Ammon's horn (tissue), 1 donor: ENCODE measurements around the gene SHISAL2A.

Experiments
- DNase-seq: peaks from one replicate; pipeline ENCODE4 v3.0.0-alpha.2; 2016; ENCODE audit warnings: low spot score

Gene SHISAL2A

GRCh38 chr1:52632732-52633290 lies at the start of gene SHISAL2A:
SHISAL2A (plus strand) TSS chr1:52633168; CDS start chr1:52633494, 326 bp downstream.
- DNase-seq = peak; percentile 12

- no peak for DNase-seq
These were observed 47.5 kb upstream of the SHISAL2A start for GRCh38 chr1:52585474-52585873.

GRCh38 chr1:52588027-52588426 lies 44.9 kb upstream of the SHISAL2A start:
- DNase-seq = no peak

- peak; percentile 39 for DNase-seq
These were observed 44.4 kb upstream of the SHISAL2A start for GRCh38 chr1:52588535-52588934.

- no peak for DNase-seq
These were observed 42.7 kb upstream of the SHISAL2A start for GRCh38 chr1:52590266-52590665.

GRCh38 chr1:52592637-52593323 lies 40.2 kb upstream of the SHISAL2A start:
- no peak for DNase-seq

GRCh38 chr1:52593495-52593894 lies 39.5 kb upstream of the SHISAL2A start:
- DNase-seq = no peak

GRCh38 chr1:52595061-52595460 lies 37.9 kb upstream of the SHISAL2A start:
- no peak for DNase-seq

- no peak for DNase-seq
These were observed 35.1 kb upstream of the SHISAL2A start for GRCh38 chr1:52597912-52598311.

GRCh38 chr1:52598729-52599128 lies 34.2 kb upstream of the SHISAL2A start:
- no peak for DNase-seq

GRCh38 chr1:52599236-52599635 lies 33.7 kb upstream of the SHISAL2A start:
- no peak for DNase-seq

- no peak for DNase-seq
These were observed 32.3 kb upstream of the SHISAL2A start for GRCh38 chr1:52600533-52601179.

- no peak for DNase-seq
These were observed 31.4 kb upstream of the SHISAL2A start for GRCh38 chr1:52601519-52601918.

GRCh38 chr1:52601991-52602855 lies 30.7 kb upstream of the SHISAL2A start, which contains the start of gene GPX7:
GPX7 (plus strand) TSS chr1:52602371; CDS start chr1:52602410, 39 bp downstream.
- peak; percentile 48 for DNase-seq

- DNase-seq = no peak
These were observed 29.9 kb upstream of the SHISAL2A start for GRCh38 chr1:52602856-52603600.

GRCh38 chr1:52603630-52604029 lies 29.3 kb upstream of the SHISAL2A start:
- no peak for DNase-seq

GRCh38 chr1:52604063-52604770 lies 28.8 kb upstream of the SHISAL2A start:
- DNase-seq = no peak

- DNase-seq = no peak
These were observed 19.2 kb upstream of the SHISAL2A start for GRCh38 chr1:52613636-52614373.

GRCh38 chr1:52614671-52615070 lies 18.3 kb upstream of the SHISAL2A start:
- no peak for DNase-seq

- no peak for DNase-seq
These were observed 17.4 kb upstream of the SHISAL2A start for GRCh38 chr1:52615489-52616042.
